WTC11 (cell line): ENCODE data around the gene ADAMTS2.

Source experiments
- NFYB ChIP-seq: sonication (generic); formaldehyde crosslinking; conservative IDR thresholded peaks from 2 replicates; pipeline ENCODE4 v1.8.0; 2022; ENCODE audit warnings: low read depth, missing genetic modification reagents
- NR3C1 ChIP-seq: sonication (generic); formaldehyde crosslinking; conservative IDR thresholded peaks from 2 replicates; pipeline ENCODE4 v1.8.1; 2023; ENCODE audit warnings: low read depth, mild to moderate bottlenecking, missing genetic modification reagents
- SMAD3 ChIP-seq: sonication (generic); formaldehyde crosslinking; IDR thresholded peaks from 2 replicates; pipeline ENCODE4 v1.8.0; 2022; ENCODE audit warnings: missing genetic modification reagents, mild to moderate bottlenecking, borderline replicate concordance
- SP1 ChIP-seq: sonication (generic); formaldehyde crosslinking; conservative IDR thresholded peaks from 2 replicates; pipeline ENCODE4 v1.8.1; 2022; ENCODE audit warnings: missing genetic modification reagents
- ZNF416 ChIP-seq: fragments of 250-450 bp; sonication (Bioruptor Pico); IDR thresholded peaks from 2 replicates; pipeline ENCODE4 v1.9.0; 2021; ENCODE audit warnings: mild to moderate bottlenecking, inconsistent platforms
- TF ChIP-seq, protein P1 (sequence below): fragments of 200-600 bp; IDR thresholded peaks from 2 replicates; pipeline ENCODE4 v1.8.0; 2022; ENCODE audit warnings: antibody characterized with exemption
- TF ChIP-seq, protein P2 (sequence below): sonication (generic); formaldehyde crosslinking; IDR thresholded peaks from 2 replicates; pipeline ENCODE4 v1.8.1; 2022; ENCODE audit warnings: missing genetic modification reagents, borderline replicate concordance
- TF ChIP-seq, protein P3 (sequence below): sonication (generic); formaldehyde crosslinking; IDR thresholded peaks from 2 replicates; pipeline ENCODE4 v1.8.0; 2022; ENCODE audit warnings: mild to moderate bottlenecking, missing genetic modification reagents
- TF ChIP-seq, protein P4 (sequence below): sonication (generic); formaldehyde crosslinking; IDR thresholded peaks from 2 replicates; pipeline ENCODE4 v1.8.0; 2023; ENCODE audit warnings: mild to moderate bottlenecking, missing genetic modification reagents
- TF ChIP-seq, protein P5 (sequence below): sonication (generic); formaldehyde crosslinking; conservative IDR thresholded peaks from 2 replicates; pipeline ENCODE4 v1.8.1; 2023; ENCODE audit warnings: mild to moderate bottlenecking, low read depth, missing genetic modification reagents, moderate library complexity

DNA sequence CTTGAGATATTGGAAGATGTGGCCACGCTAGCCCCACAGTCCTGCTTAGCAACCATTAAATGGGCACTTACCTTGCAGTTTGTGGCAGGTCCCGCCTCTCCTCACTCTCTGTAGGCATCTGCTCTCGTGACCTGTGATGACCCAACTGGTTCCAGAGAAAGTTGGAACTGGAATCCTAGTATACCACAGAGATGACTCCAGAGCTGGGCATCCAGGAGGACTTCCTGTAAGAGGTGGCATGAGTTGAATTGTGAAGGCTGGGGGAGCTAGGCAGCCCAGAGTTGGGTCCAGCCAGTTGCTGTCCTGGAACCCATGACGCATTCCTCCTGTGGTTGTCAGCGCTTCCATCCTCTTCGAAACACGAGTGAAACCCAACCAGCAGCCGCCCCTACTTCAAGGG, 1.6 kb upstream of the ADAMTS2 start:
- TF ChIP-seq, protein P1, sequence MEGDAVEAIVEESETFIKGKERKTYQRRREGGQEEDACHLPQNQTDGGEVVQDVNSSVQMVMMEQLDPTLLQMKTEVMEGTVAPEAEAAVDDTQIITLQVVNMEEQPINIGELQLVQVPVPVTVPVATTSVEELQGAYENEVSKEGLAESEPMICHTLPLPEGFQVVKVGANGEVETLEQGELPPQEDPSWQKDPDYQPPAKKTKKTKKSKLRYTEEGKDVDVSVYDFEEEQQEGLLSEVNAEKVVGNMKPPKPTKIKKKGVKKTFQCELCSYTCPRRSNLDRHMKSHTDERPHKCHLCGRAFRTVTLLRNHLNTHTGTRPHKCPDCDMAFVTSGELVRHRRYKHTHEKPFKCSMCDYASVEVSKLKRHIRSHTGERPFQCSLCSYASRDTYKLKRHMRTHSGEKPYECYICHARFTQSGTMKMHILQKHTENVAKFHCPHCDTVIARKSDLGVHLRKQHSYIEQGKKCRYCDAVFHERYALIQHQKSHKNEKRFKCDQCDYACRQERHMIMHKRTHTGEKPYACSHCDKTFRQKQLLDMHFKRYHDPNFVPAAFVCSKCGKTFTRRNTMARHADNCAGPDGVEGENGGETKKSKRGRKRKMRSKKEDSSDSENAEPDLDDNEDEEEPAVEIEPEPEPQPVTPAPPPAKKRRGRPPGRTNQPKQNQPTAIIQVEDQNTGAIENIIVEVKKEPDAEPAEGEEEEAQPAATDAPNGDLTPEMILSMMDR: no peak
- TF ChIP-seq, protein P2, sequence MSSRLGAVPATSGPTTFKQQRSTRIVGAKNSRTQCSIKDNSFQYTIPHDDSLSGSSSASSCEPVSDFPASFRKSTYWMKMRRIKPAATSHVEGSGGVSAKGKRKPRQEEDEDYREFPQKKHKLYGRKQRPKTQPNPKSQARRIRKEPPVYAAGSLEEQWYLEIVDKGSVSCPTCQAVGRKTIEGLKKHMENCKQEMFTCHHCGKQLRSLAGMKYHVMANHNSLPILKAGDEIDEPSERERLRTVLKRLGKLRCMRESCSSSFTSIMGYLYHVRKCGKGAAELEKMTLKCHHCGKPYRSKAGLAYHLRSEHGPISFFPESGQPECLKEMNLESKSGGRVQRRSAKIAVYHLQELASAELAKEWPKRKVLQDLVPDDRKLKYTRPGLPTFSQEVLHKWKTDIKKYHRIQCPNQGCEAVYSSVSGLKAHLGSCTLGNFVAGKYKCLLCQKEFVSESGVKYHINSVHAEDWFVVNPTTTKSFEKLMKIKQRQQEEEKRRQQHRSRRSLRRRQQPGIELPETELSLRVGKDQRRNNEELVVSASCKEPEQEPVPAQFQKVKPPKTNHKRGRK (CRISPR knock-in tag): no peak
- TF ChIP-seq, protein P3, sequence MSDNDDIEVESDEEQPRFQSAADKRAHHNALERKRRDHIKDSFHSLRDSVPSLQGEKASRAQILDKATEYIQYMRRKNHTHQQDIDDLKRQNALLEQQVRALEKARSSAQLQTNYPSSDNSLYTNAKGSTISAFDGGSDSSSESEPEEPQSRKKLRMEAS (CRISPR knock-in tag): no peak
- TF ChIP-seq, protein P4, sequence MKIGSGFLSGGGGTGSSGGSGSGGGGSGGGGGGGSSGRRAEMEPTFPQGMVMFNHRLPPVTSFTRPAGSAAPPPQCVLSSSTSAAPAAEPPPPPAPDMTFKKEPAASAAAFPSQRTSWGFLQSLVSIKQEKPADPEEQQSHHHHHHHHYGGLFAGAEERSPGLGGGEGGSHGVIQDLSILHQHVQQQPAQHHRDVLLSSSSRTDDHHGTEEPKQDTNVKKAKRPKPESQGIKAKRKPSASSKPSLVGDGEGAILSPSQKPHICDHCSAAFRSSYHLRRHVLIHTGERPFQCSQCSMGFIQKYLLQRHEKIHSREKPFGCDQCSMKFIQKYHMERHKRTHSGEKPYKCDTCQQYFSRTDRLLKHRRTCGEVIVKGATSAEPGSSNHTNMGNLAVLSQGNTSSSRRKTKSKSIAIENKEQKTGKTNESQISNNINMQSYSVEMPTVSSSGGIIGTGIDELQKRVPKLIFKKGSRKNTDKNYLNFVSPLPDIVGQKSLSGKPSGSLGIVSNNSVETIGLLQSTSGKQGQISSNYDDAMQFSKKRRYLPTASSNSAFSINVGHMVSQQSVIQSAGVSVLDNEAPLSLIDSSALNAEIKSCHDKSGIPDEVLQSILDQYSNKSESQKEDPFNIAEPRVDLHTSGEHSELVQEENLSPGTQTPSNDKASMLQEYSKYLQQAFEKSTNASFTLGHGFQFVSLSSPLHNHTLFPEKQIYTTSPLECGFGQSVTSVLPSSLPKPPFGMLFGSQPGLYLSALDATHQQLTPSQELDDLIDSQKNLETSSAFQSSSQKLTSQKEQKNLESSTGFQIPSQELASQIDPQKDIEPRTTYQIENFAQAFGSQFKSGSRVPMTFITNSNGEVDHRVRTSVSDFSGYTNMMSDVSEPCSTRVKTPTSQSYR: no peak
- TF ChIP-seq NFYB (CRISPR knock-in tag) (no peak), SP1 (CRISPR knock-in tag) (no peak), NR3C1 (no peak), ZNF416 (CRISPR knock-in tag) (no peak), SMAD3 (CRISPR knock-in tag) (no peak)
- TF ChIP-seq, protein P5, sequence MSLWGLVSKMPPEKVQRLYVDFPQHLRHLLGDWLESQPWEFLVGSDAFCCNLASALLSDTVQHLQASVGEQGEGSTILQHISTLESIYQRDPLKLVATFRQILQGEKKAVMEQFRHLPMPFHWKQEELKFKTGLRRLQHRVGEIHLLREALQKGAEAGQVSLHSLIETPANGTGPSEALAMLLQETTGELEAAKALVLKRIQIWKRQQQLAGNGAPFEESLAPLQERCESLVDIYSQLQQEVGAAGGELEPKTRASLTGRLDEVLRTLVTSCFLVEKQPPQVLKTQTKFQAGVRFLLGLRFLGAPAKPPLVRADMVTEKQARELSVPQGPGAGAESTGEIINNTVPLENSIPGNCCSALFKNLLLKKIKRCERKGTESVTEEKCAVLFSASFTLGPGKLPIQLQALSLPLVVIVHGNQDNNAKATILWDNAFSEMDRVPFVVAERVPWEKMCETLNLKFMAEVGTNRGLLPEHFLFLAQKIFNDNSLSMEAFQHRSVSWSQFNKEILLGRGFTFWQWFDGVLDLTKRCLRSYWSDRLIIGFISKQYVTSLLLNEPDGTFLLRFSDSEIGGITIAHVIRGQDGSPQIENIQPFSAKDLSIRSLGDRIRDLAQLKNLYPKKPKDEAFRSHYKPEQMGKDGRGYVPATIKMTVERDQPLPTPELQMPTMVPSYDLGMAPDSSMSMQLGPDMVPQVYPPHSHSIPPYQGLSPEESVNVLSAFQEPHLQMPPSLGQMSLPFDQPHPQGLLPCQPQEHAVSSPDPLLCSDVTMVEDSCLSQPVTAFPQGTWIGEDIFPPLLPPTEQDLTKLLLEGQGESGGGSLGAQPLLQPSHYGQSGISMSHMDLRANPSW: no peak
